ENCODE measurements around the gene FAM177A1. TPM values are rescaled to one million over a fixed set of nuclear protein-coding genes. Genes with fewer than 3 reads are reported as not detected.

FAM177A1 gene, protein sequence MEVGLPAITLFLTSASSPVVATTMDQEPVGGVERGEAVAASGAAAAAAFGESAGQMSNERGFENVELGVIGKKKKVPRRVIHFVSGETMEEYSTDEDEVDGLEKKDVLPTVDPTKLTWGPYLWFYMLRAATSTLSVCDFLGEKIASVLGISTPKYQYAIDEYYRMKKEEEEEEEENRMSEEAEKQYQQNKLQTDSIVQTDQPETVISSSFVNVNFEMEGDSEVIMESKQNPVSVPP
- polyA plus RNA-seq (2011; rRNA removed) (29.5 and 48.4 TPM in 2 replicates), polyA minus RNA-seq (2011; rRNA and poly(A)+ RNA removed) (7.3 TPM in 2 replicates)

DNA sequence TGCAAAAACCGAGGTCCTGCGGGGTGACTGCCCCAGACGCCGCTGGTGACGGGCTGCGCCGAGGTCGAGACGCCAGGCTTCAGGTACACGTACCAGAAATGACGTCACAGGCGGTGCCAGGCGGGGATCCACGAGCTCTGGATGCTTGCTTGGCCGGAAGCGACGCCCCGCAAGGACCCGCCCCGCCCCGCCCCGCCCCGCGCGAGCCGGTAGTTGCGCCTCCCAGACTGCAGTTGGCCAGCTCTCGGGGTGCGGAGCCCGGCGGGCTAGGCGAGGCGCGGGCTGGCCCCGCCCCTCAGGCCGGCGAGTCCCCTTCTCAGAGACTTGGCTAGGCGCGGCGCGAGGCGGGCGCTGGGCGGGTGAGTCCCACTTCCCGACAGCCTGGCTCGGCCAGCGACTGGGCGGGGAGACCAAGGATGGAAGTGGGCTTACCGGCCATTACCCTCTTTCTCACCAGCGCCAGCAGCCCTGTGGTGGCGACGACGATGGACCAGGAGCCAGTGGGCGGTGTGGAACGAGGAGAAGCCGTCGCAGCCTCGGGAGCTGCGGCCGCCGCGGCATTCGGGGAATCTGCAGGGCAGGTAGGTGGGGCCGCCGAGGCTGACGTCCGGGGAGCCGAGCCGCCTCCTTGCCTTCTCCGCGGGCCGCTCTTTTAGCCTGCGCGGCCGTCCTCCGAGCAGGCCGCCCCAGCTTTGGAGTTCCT lies at the start of gene FAM177A1:
Gene FAM177A1 (plus strand): TSS at position 225 of the 703 bp plus-strand sequence. CDS start 192 bp downstream, at position 417.
- H3K36me3 ChIP-seq (ENCODE audit: control insufficient read depth, insufficient read depth, low read length), result peaks cover 1% of the 10 kb centered on the region; the same call in 1 of the 2 replicates
- peak; percentile 84 for DNase-seq (ENCODE audit: low read depth)
- ChIA-PET POLR2A (interaction anchor here (0.5 to 1.1 kb wide), 5 partner anchors 27 to 780 kb away, joined by 3 to 21 read pairs (median 8); partner anchors contain the start of genes BRMS1L and SRP54), CTCF (interaction anchor here (0.9 to 1.3 kb wide), 5 partner anchors 9 to 47 kb away, joined by 3 to 5 read pairs (median 3); no protein-coding TSS in a partner anchor)
- H3K4me3 ChIP-seq (ENCODE audit: low read depth, low read length), result peak within 1 kb of the TSS; percentile 73
- H3K27me3 ChIP-seq (ENCODE audit: control insufficient read depth, insufficient read depth, low read length), result no peaks in the 10 kb centered on the region
- TF ChIP-seq, protein P1, sequence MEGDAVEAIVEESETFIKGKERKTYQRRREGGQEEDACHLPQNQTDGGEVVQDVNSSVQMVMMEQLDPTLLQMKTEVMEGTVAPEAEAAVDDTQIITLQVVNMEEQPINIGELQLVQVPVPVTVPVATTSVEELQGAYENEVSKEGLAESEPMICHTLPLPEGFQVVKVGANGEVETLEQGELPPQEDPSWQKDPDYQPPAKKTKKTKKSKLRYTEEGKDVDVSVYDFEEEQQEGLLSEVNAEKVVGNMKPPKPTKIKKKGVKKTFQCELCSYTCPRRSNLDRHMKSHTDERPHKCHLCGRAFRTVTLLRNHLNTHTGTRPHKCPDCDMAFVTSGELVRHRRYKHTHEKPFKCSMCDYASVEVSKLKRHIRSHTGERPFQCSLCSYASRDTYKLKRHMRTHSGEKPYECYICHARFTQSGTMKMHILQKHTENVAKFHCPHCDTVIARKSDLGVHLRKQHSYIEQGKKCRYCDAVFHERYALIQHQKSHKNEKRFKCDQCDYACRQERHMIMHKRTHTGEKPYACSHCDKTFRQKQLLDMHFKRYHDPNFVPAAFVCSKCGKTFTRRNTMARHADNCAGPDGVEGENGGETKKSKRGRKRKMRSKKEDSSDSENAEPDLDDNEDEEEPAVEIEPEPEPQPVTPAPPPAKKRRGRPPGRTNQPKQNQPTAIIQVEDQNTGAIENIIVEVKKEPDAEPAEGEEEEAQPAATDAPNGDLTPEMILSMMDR (IDR thresholded peaks at IDR 0.05; ENCODE audit: insufficient read depth, low read depth, low read length), result no peak

DNA sequence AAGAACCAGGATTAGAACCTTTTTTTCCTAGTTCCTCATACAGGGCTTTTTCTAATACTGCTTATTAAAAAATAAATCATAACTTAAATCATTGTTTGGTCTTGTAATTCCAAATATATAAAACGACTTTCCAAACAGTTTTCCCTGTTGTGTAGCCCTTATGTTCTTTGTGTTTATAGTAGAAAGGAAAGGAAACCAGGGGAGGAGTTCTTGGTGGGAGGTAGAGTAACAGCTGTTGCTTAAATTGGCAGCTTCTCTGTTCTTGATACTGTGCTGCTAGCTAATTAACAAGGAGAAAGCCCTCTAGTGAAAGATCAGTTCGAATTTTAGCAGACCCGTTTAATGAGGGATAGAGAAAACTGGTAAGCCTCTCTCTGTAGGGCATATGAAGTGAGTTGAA lies 48.3 kb upstream of the FAM177A1 start:
- Histone ChIP-seq H3K27me3 (ENCODE audit: control insufficient read depth, insufficient read depth, low read length) (no peaks in the 10 kb centered on the region), H3K36me3 (ENCODE audit: control insufficient read depth, insufficient read depth, low read length) (no peaks in the 10 kb centered on the region; the same call in 1 of the 2 replicates), H3K4me3 (ENCODE audit: low read depth, low read length) (no peak overlapping the region)
- TF ChIP-seq, protein P1 (IDR thresholded peaks at IDR 0.05; ENCODE audit: insufficient read depth, low read depth, low read length), result no peak
- POLR2A ChIA-PET, result no interaction called here
- DNase-seq (ENCODE audit: low read depth), result no peak
- CTCF ChIA-PET, result no interaction called here

DNA sequence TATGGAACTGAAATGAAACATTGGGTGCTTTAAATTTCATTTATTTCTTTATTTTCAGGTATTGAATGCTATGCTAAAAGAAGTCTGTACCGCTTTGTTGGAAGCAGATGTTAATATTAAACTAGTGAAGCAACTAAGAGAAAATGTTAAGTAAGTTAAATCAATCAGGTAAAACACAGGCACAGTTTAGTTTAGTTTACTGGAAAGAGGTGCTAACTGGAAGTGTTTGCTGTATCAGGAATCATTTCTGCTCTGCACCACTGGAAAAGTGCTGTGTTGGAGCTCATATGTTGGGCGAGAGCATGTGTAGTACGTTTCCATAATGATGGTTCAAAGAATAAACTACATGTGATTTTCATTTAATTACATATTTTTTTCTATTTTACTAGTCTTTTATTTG lies 46.6 kb upstream of the FAM177A1 start:
- no peaks in the 10 kb centered on the region; the same call in 1 of the 2 replicates for H3K36me3 ChIP-seq (ENCODE audit: control insufficient read depth, insufficient read depth, low read length)
- no peak for DNase-seq (ENCODE audit: low read depth)
- no peaks in the 10 kb centered on the region for H3K27me3 ChIP-seq (ENCODE audit: control insufficient read depth, insufficient read depth, low read length)
- ChIA-PET POLR2A (interaction anchor here (0.5 to 0.6 kb wide), 2 partner anchors 9 to 502 kb away, joined by 4 to 17 read pairs; no protein-coding TSS in a partner anchor), CTCF (no interaction called here)
- H3K4me3 ChIP-seq (ENCODE audit: low read depth, low read length), result no peak overlapping the region
- TF ChIP-seq, protein P1 (IDR thresholded peaks at IDR 0.05; ENCODE audit: insufficient read depth, low read depth, low read length), result no peak

DNA sequence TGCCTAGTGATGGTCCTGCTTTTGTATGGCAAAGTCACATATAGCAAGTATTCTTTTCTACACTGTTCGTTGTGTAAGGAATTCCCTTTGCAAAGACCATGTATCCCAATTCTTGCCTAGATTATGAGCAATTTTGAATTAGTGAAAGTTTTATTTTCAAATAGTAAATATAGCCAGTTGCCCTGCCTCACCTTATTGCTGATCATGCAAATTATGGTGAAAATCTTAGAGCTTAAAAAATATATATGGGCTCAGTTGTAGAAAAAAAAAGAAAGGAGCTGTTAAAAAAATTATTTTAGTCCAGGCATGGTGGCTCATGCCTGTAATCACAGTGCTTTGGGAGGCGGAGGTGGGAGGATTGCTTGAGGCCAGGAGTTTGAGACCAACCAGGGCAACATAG lies 44.5 kb upstream of the FAM177A1 start:
- no peak for DNase-seq (ENCODE audit: low read depth)
- Histone ChIP-seq H3K27me3 (ENCODE audit: control insufficient read depth, insufficient read depth, low read length) (no peaks in the 10 kb centered on the region), H3K36me3 (ENCODE audit: control insufficient read depth, insufficient read depth, low read length) (peaks cover 1% of the 10 kb centered on the region; the same call in 1 of the 2 replicates), H3K4me3 (ENCODE audit: low read depth, low read length) (no peak overlapping the region)
- TF ChIP-seq, protein P1 (IDR thresholded peaks at IDR 0.05; ENCODE audit: insufficient read depth, low read depth, low read length), result no peak
- CTCF ChIA-PET, result no interaction called here
- POLR2A ChIA-PET, result no interaction called here

DNA sequence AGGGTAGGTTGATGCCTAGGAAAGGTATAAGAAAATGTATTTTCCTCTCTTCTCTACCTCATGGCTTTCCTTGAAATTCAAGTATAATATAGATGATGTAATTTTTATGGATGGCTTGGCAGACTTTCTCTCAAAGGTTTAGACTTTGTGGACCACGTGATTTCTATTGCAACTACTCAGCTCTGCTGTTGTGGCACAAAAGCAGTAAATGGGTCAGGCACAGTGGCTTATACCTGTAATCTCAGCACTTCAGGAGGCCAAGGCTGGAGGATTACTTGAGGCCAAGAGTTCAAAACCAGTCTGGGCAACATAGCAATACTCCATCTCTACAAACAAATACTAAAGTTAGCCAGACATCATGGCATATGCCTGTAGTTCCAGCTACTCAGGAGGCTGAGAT lies 41.2 kb upstream of the FAM177A1 start:
- no peak for DNase-seq (ENCODE audit: low read depth)
- H3K36me3 ChIP-seq (ENCODE audit: control insufficient read depth, insufficient read depth, low read length), result peaks cover 1% of the 10 kb centered on the region; the same call in 1 of the 2 replicates
- CTCF ChIA-PET, result interaction anchor here (1.0 to 1.1 kb wide), 2 partner anchors 10 to 282 kb away, joined by 3 read pairs; no protein-coding TSS in a partner anchor
- POLR2A ChIA-PET, result no interaction called here
- H3K27me3 ChIP-seq (ENCODE audit: control insufficient read depth, insufficient read depth, low read length), result no peaks in the 10 kb centered on the region
- TF ChIP-seq, protein P1 (IDR thresholded peaks at IDR 0.05; ENCODE audit: insufficient read depth, low read depth, low read length), result no peak
- no peak overlapping the region for H3K4me3 ChIP-seq (ENCODE audit: low read depth, low read length)
